IgD-negative memory B cell (primary cell): ENCODE results near the gene XRCC3. TPM values are rescaled to one million over a fixed set of nuclear protein-coding genes. Genes with fewer than 3 reads are reported as not detected.

Source experiments
- H3K27ac Mint-ChIP-seq, 3 donors: one replicate each; pipeline ENCODE4 v1.8.0; 2020 to 2022; ENCODE audit warnings: mild to moderate bottlenecking in 3 of 3, mixed read lengths in 3 of 3, moderate library complexity in 1 of 3
- H3K27me3 Mint-ChIP-seq: one replicate; pipeline ENCODE4 v1.8.0; 2021; ENCODE audit warnings: mixed read lengths
- H3K36me3 Mint-ChIP-seq: one replicate; pipeline ENCODE4 v1.8.0; 2020; ENCODE audit warnings: mild to moderate bottlenecking, mixed read lengths
- H3K4me1 Mint-ChIP-seq, 3 donors: one replicate each; pipeline ENCODE4 v1.8.0; 2020 to 2022; ENCODE audit warnings: mixed read lengths in 3 of 3, mild to moderate bottlenecking in 1 of 3
- H3K4me3 Mint-ChIP-seq, 4 donors: one replicate each; pipeline ENCODE4 v1.8.0; 2020 to 2022; ENCODE audit warnings: mild to moderate bottlenecking in 4 of 4, mixed read lengths in 4 of 4, moderate library complexity in 3 of 4
- H3K9me3 Mint-ChIP-seq, 3 donors: one replicate each; pipeline ENCODE4 v1.8.0; 2020 to 2021; ENCODE audit warnings: mixed read lengths in 3 of 3, mild to moderate bottlenecking in 1 of 3
- polyA plus RNA-seq: library from polyadenylated mRNA; unstranded; fragments of 300-500 nt; fragmentation: Illumina TruSeq; gene quantifications from one replicate; pipeline ENCODE4 v1.2.3, GENCODE V29; 2021

Gene XRCC3
- polyA plus RNA-seq, 1 donor from 2014 or later, result 5.7 TPM

DNA sequence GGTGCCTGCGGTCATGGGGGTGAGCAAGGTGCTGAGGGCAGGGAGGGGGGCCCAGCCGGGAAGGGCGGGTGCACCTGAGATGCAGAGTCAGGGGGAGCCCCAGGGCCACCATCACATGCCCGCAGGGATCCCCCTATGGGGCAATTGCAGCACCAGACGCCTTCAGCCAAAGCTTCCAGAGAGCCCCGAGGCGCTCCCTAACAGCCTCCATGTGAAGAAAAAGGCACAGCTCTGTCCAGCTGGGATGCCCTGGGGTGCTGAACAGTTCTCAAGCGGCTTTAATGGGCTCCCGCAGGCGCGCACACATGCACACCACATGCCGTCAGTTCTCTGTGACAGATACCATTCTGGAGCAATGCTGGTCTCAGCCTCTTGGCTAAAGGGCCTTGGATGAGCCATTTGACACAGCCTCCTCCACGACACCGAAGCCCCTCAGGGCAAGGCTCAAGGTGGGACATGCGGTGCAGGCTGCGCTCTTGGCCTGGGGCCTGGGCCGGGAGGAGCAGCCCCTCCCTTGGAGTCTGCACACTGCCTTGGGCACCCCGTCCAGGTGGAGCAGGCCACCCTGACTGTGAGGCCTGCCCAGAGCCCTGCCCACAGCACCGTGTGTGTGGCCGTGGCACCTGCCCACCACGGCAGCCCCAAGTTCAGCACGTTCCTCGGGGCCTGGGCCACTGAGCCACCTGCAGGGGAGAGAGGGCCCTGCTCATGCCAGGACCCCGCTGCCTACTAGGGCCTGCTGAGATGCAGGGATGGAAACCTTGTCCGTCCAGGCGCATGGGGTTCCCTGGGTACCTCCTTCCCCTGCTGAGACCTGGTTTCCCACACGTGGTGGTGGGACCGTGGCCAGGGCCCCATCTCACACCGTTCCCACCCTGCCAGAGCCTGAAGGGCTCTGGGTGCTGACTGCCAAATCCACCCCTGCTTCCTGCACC lies 7.7 kb downstream of the XRCC3 start:
- H3K4me3 Mint-ChIP-seq, result no peak overlapping the region
- no peaks in the 10 kb centered on the region for H3K27me3 Mint-ChIP-seq
- no peak overlapping the region for H3K27ac Mint-ChIP-seq

DNA sequence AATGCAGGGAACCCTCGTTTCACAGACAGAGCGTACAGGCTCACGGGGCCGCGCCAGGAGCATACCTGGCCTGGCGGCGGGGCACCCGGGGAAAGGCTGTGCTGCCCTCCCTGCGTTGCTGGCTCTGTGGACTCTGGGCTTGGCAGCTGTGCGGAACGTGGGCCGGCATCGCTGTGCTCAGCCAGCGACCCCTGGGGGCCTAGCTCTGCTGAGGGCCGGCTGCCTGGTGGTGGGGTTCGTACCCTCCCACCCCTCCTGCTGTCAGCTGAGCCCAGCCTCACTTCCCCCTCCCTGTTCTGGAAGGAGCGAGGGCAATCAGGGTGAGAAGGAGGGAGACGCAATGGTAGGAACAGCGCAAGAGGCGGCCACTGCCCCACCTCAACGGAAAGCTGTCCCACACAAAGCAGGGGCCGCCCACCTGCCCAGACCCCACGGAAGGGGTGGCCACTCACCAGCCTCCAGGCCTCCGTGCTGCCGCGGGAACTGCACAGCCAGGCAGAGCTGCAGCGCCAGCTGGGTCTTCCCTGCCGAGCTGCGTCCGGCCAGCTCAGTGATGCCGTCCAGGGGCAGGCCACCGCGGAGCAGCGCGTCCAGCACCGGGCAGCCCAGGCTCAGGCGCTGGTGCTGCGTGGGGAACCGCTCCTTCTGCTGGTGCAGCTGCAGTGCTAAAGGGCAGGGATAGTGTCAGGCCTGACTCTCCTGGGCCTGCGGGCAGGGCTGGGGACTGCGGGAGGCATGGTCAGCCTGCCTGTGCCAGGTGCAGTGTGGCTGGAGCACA lies 8.5 kb downstream of the XRCC3 start:
- Mint-ChIP-seq H3K4me3 (no peak overlapping the region), H3K9me3 (no peaks in the 10 kb centered on the region), H3K4me1 (peaks cover 3 to 15% (median 8%) of the 10 kb centered on the region in 3 donors), H3K27ac (no peak overlapping the region), H3K36me3 (peaks cover 4% of the 10 kb centered on the region), H3K27me3 (no peaks in the 10 kb centered on the region)

More for the DNA sequence above, 7.7 kb downstream of the XRCC3 start:
- Mint-ChIP-seq H3K4me1 (peaks cover 0 to 9% (median 5%) of the 10 kb centered on the region in 3 donors), H3K9me3 (no peaks in the 10 kb centered on the region), H3K36me3 (peaks cover 4% of the 10 kb centered on the region)

DNA sequence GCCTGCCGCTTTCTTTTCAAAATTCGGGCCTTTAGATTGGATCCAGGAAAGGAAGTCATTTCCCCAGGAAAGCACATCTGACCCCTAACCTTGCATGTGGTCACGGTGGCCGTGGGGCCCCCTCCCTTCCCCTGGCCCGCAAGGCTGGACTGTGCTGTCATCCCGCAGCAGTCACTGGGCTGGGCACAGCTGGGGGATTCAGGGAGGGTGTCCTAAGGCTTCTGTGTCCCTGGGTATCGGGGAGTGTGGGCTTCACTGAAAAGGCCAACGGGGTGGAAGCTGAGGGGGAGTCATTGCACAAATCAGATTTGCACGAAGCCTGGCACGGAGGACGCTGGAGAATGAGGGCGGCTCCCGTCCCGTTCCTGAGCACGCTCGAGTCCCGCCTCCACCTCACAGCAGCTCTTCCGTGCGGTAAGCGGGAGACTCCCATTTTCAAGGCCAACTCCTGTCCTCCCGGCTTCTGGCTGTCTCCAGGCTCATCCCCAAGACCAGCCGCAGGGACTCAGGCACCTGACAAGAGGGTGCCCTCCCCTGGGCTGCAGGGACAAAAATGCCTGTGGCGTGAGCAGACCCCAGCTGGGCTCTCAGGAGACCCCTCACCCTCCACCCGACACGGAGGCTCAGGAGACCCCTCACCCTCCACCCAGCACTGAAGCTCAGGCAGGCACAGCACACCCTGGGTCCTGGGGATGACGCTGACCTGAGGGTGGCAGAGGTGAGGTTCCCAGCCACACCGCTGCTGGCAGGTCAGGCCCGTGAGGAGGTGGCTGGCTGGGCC lies 9.6 kb downstream of the XRCC3 start:
- peaks cover 7 to 18% (median 8%) of the 10 kb centered on the region in 3 donors for H3K4me1 Mint-ChIP-seq
- no peak overlapping the region for H3K27ac Mint-ChIP-seq
- no peaks in the 10 kb centered on the region for H3K9me3 Mint-ChIP-seq
- H3K4me3 Mint-ChIP-seq, result no peak overlapping the region
- no peaks in the 10 kb centered on the region for H3K27me3 Mint-ChIP-seq
- peaks cover 4% of the 10 kb centered on the region for H3K36me3 Mint-ChIP-seq

DNA sequence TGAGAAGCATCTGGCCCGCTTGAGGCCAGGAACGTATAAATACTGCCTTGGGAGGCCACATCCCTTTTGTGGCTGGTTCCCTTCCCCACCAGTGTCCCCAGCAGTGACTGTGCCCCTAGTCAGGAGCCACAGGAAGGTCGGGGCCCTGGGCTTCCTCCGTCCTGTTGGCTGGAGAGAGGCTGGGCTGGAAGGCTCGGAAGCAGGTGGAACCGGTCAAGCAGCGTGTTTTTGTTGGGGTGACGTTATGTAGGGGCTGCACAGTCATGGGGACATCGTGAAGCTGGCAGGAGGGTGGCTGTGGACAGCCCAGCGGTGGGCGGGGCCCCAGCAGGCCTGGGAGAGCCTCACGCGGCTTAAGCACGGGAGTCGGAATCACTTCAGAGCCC lies 10.1 kb downstream of the XRCC3 start:
- Mint-ChIP-seq H3K27me3 (no peaks in the 10 kb centered on the region), H3K9me3 (no peaks in the 10 kb centered on the region), H3K4me1 (peaks cover 7 to 18% (median 7%) of the 10 kb centered on the region in 3 donors), H3K4me3 (no peak overlapping the region), H3K27ac (peak overlapping the region in 1 of 3 donors; percentile 62), H3K36me3 (peaks cover 4% of the 10 kb centered on the region)

DNA sequence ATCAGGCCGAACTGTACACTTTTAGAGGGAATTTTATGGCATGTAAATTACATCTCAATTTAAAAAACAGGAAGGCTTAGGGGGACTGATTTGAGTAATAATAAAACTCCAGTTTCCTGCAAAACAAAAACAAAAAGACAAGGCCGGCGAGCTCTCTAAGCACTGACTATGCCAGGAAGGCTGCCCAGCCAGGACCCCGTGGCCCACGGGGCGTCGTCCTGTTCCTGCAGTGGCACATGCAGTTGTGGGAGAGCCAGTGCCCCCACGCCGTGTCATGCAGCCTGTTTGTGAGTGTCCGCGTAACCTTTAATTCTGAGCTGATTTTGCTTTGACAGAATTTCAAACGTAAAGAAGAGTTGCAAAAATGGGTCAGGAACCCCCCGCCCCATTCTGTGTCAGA lies 10.5 kb downstream of the XRCC3 start:
- no peak overlapping the region for H3K4me3 Mint-ChIP-seq
- H3K27ac Mint-ChIP-seq, result peak overlapping the region in 1 of 3 donors; percentile 62
- H3K9me3 Mint-ChIP-seq, result no peaks in the 10 kb centered on the region
- H3K36me3 Mint-ChIP-seq, result peaks cover 4% of the 10 kb centered on the region
- peaks cover 7 to 18% (median 7%) of the 10 kb centered on the region in 3 donors for H3K4me1 Mint-ChIP-seq
- no peaks in the 10 kb centered on the region for H3K27me3 Mint-ChIP-seq

DNA sequence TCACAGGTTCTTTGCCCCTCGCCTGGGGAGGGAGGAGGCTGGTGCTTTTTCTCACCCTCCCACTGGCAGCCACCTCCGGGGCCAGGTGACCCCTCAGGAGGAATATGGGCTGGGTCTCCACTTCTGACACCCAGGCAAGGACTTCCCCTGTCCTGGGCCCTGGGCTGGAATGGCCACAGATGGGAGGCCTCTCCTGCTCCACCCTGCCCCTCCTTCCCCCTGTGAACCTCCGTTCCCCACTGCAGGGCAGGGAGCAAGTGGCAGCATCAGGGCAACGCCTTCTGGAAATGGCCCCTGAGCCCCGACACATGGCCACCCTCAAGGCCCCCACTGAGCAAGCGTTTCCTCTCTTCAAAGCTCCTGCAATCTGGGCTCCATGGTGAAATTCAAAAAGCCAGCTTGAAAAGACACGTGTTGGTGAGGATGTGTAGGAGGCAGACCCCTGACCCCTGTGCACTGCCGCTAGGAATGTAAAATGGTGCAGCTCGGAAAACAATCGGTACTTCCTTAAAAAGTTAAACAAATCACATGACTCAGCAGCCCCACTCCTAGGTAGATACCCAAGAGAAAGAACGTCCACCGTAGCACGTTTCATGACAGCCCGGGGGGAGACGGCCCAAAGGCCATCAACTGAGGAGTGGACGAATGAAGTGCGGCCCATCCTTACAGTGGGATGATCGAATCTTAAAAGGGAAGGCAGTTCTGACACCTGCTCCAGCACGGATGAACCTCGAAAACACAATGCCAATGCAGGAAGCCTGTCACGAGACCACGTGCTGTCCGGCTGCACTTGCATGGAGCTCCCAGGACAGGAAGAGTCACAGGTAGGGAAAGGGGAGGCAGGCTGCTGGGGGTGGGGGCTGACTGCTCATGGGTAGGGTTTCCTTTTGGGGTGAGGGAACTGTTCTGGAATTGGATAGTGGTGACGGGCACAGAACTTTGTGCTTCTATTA lies 11.5 kb downstream of the XRCC3 start:
- H3K9me3 Mint-ChIP-seq, result no peaks in the 10 kb centered on the region

DNA sequence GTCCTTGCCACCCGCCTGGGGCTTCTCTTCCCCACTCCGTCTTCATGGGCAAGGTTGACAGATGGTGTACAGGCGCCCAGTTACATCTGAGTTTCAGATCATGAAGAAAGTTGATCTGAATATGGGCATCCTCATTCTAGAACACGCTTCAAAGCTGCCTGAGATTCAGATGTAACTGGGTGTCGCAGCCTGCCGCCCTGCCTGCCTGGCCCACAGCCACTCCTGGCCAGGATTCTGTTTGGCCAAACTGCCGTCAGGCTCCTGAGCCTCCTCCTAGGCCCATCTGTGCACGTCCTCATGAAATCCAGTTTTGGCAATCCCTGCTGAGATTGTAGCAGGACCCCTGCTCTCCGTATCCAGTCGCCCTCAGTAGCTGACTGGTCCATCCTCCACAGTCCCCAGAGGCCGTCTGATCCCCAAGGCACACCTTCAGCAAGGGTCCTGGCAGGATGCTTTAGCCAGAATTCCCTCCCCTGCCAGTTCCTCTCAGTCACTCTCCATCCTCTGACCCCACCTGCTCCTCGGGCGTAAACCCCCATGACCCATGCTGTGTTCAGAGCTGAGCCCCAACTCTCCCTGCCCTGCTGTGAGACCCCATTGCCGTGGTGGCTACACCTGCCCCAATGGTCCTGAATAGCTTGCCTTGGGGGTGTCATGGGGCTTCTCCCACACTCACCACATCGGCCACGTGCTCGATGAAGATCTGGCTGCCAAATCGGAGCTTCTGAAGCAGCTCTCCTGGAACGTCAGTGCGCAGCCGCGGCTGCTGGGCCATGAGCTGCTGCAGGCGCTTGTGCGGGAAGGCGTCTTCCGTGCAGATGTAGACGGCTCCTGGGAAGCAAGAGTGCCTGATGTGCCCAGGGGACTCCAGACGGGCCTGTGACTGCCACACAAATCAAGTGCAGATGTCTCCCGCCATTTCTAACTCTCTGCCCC lies 12.5 kb downstream of the XRCC3 start:
- H3K9me3 Mint-ChIP-seq, result no peaks in the 10 kb centered on the region
- H3K27ac Mint-ChIP-seq, result peak overlapping the region; percentile 59 to 74 (median 71)
- H3K27me3 Mint-ChIP-seq, result no peaks in the 10 kb centered on the region
- H3K4me3 Mint-ChIP-seq, result peak overlapping the region in 1 of 4 donors; percentile 75
- H3K4me1 Mint-ChIP-seq, result peaks cover 7 to 18% (median 13%) of the 10 kb centered on the region in 3 donors
- H3K36me3 Mint-ChIP-seq, result peaks cover 2% of the 10 kb centered on the region

More for the DNA sequence above, 11.5 kb downstream of the XRCC3 start:
- no peak overlapping the region for H3K4me3 Mint-ChIP-seq
- H3K4me1 Mint-ChIP-seq, result peaks cover 7 to 18% (median 12%) of the 10 kb centered on the region in 3 donors
- H3K27me3 Mint-ChIP-seq, result no peaks in the 10 kb centered on the region
- H3K27ac Mint-ChIP-seq, result peak overlapping the region in 1 of 3 donors; percentile 71
- peaks cover 4% of the 10 kb centered on the region for H3K36me3 Mint-ChIP-seq

DNA sequence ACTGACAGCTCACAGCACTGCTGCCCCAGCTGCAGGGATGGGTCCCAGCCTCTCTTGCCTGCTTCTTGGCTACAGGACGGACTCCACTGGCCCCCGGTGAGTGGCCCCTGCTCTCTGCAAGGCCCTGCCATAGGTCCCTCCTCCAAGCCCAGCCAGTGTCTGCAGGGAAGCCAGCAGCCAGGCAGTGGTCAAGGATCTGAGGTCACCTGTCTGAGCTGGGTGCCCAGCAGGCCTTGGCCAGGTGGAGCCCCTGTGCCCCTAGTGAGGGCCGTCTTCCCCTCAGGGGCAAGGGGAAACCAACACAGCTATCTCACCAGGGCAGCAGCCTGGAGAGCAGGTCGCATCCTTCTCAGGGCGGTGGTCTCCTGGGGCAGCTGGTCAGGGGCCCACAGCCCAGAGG lies 13.2 kb downstream of the XRCC3 start:
- H3K27me3 Mint-ChIP-seq, result no peaks in the 10 kb centered on the region
- no peaks in the 10 kb centered on the region for H3K9me3 Mint-ChIP-seq
- peaks cover 11 to 22% (median 17%) of the 10 kb centered on the region in 3 donors for H3K4me1 Mint-ChIP-seq
- H3K4me3 Mint-ChIP-seq, result peak overlapping the region in 3 of 4 donors; percentile 23 to 66 (median 47)
- peak overlapping the region in 2 of 3 donors; percentile 63 to 96 for H3K27ac Mint-ChIP-seq
- H3K36me3 Mint-ChIP-seq, result peaks cover 2% of the 10 kb centered on the region

DNA sequence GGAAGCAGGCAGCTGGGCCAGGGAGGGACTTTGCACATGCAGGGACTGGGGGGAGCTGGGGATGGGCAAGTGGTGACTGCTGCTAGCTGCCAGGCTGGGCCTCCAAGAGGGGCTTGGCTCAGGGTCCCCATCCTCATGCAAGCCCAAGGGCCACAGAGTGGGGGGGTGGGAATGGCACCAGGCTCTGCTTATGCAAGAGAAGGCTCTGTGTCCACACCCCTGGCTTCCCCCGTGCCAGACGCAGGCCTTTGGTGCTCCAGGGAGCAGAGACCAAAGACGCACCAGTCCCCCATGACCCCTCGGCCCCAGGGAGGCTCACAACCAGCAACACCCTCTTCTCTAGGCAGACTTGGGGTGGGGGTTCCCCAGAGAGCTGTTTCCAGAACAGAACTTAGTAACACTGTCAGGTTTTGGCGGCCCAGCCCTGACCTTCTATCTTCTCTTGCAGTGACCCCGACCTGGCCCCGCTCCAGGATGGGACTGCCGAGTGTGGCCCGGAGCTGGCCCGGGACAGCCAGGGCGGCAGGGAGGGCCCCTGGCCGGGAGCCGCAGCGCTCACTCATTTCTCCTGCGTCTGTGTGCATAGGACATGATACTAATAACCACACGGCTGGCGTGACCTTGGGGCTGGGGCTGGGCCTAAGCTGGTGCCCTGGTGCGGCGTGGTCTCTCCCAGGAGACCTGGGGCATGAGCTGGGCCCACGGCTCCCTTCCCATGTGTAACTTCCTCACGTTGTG lies 14.3 kb downstream of the XRCC3 start:
- no peaks in the 10 kb centered on the region for H3K9me3 Mint-ChIP-seq
- H3K27me3 Mint-ChIP-seq, result no peaks in the 10 kb centered on the region
- peak overlapping the region in 1 of 3 donors; percentile 63 for H3K27ac Mint-ChIP-seq
- H3K4me1 Mint-ChIP-seq, result peaks cover 22 to 31% (median 27%) of the 10 kb centered on the region in 3 donors
- peak overlapping the region in 2 of 4 donors; percentile 51 to 66 for H3K4me3 Mint-ChIP-seq
- H3K36me3 Mint-ChIP-seq, result peaks cover 2% of the 10 kb centered on the region

DNA sequence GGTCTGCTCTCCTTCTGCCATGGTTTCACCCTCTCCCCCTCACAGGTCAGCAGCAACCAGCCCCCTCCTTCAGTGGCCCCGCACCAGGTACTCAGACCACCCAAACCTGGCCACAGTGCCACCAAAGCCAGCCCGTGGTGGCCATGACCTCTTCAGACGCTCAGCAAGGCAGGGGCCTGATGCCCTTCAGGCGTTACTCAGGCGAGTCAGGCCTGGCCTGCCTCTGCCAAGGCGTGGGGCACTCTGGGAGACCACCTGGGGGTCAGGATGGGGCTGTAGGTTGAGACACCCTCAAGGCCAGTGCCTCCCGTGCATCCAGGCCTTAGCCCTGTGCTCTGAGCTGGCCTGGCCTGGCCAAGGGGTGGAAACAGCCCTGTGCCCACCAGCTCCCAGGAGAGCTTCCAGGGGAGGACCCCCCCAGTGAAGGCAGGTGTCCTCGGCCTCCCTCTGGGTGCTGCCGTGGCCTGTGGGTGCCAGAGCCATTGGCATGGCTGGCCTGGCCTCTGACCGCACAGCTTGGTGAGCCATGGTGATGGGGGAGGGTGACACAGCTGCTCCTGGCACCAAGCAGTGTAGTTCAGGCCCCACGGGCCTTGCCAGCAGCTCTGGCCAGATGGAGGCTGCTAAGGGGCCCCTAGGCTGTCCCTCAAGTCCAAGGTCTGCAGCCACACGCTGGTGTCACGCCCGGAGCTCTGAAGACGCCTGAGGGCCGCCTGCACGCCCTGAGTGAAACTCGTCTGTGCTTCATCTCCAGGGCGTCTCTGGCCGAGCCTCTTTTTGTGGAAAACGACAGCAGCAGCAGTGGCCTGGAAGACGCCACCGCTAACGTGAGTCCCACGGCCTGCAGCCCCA lies 15.1 kb downstream of the XRCC3 start:
- Mint-ChIP-seq H3K4me1 (peaks cover 22 to 36% (median 30%) of the 10 kb centered on the region in 3 donors), H3K9me3 (no peaks in the 10 kb centered on the region), H3K36me3 (peaks cover 2% of the 10 kb centered on the region), H3K4me3 (peak overlapping the region in 2 of 4 donors; percentile 51 to 55), H3K27me3 (no peaks in the 10 kb centered on the region), H3K27ac (peak overlapping the region in 1 of 3 donors; percentile 44)

DNA sequence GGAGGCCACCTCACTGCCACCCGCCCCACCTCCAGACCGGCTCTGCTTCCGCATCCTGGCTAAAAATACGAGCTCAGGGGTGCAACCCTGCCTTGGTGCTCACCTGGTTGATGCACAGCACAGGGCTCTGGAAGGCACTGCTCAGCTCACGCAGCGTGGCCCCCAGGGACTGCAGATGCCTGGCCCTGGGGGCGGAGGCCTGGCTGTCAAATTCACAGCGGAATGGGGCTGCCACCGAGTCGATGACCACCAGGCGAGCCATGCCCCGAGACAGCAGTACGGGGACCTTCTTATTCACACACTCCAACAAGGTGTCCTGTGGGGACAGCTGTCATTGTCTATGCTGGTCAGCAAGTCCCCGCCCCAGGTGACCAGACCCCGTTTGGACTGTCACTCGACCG lies 16.0 kb downstream of the XRCC3 start:
- peak overlapping the region in 3 of 4 donors; percentile 30 to 57 (median 45) for H3K4me3 Mint-ChIP-seq
- peak overlapping the region in 1 of 3 donors; percentile 44 for H3K27ac Mint-ChIP-seq
- peaks cover 22 to 36% (median 30%) of the 10 kb centered on the region in 3 donors for H3K4me1 Mint-ChIP-seq
- H3K9me3 Mint-ChIP-seq, result no peaks in the 10 kb centered on the region
- H3K27me3 Mint-ChIP-seq, result no peaks in the 10 kb centered on the region
- peaks cover 2% of the 10 kb centered on the region for H3K36me3 Mint-ChIP-seq
